Activated CD8-positive, alpha-beta memory T cell treated with anti-CD3 and anti-CD28 coated beads, Interleukin-2, amount 50 U/mL, for 24 hours (primary cell): ENCODE data around the gene POLR2F.

Source experiments
- DNase-seq: peaks from one replicate; pipeline ENCODE4 v3.0.0-alpha.2; 2020; ENCODE audit errors: extremely low read depth

POLR2F gene

DNA sequence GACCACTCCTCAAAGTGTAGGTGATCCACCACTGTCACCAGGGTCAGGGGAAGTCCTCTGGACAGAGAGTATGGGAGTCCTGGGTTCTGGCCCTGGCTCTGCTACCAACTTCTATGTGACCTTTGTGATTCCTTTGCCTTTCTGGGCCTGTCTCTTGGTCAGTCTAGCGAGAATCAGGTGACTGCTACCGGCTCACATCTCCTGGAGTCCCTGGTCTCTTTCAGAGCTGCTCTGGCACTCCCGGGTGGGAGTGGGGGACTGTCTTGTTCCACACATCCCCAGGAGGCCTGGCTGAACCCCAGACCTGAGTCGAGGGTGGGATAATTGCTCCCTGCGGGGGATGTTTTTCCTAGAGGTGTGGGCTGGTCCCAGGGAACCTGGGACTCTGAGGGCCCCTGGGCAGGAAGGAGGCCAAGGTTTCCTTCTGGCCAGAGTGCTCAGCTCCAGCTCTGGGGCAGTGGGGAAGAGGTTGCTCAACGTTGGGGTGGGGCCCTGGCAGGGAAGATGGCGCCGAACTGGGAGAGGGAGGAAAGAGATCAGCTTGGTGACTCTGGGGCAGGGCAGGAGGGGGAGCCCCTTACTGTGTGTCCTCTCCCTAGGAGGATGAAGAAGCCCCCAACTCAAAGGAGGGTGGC is 28.8 kb downstream of the POLR2F start:
- no peak for DNase-seq

GRCh38 chr22:37982938-37983859 is 29.7 kb downstream of the POLR2F start:
- DNase-seq = no peak

DNA sequence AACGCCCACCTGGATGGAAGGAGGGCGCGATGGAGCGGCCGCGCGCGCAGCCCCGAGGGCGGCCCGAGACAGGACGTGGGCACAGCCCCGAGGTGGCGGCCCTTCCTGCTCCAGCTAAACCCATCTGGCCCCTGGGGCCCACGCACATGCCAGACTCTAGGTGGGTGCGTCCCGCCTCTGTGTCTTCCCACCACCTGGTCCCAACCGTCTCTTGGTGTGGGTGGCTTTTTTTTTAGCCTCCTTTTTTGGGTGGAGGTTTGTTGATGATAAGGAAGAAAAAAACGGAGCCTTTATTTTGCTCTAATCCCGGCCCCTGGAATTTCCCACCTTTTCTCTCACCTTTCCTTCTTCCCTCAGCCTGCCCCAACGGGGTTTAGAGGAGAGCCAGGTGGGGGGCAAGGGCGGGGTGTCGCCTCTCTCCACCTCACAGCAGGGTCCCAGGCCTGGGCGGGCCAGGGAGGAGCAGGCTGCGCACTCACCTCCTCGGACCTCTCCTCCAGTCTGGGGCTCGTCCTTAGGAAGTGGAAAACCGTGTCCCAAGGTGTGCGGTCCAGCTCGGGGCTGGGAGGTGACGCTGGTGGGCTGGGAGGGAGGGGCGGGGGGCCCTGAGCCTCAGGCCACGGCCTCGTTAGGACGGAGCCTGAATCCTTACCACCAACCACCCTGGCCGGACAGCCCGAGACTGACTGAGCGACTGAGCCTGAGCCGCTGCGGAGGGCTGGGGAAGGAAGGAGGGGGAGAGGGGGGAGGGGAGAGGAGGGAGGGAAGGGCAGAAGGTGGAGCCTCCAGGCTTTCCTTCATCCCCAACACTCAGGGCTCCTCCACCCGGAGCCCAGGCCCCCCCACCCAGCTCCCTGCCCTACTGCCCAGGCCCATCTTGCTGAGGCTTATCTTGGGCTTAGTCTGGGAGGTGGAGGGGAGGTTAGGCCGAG is 30.6 kb downstream of the POLR2F start, which contains the start of gene SOX10:
TSS of gene SOX10 (minus strand) at position 696 of the 932 bp plus-strand sequence. CDS start 771 bp downstream, outside the sequence.
- DNase-seq = no peak

DNA sequence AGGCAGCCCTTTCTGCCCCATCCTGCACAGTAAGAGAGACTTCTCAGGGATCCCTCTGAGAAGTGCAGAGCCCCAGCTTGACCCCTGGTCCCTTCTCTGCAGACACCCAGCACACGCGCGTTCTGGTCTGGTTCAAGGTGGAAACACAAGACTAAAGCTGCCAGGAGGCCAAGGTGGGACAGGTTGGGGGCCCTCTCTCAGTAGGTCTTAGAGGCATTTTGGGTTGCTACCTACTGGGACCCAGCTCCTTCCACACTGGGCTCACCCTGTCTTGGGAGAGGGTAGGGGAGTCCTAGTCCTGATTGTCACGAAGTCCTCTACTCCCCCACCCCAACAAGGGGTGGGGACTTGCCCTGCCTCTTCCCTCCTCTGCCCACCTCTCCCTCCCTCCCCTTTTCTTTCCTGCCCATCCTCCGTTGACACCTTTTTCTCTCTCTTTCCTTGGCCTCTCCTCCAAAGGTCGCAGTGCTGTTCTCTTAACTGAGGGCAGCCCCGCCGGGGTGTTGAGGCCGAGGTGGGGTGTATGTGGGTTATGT is 31.6 kb downstream of the POLR2F start:
- no peak for DNase-seq

DNA sequence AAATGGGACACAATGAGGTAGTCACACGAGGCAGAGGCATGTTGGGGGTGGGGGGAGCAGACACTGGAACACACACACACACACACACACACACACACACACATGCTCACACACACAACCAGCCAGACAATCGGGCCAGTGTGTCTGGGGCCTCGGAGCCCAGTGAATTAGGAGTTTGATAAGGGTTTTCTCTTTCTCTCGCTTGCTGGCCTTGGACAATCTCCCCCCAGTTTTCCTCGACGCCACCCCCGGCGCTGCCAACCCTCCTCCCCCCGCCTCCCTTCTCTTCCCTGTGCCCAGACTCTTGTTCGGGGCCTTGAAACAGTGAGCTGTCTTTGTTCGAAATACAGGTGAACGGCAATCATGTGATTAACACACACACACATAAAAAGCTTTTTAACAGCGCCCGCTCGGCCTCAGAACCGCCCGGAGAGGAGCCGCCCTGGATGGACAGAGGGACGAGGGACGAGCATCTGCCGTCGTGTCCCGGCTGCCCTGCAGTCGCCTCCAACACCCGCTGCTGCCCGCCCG is 32.3 kb downstream of the POLR2F start:
- DNase-seq = no peak

GRCh38 chr22:37986371-37986770 is 32.9 kb downstream of the POLR2F start:
- no peak for DNase-seq

DNA sequence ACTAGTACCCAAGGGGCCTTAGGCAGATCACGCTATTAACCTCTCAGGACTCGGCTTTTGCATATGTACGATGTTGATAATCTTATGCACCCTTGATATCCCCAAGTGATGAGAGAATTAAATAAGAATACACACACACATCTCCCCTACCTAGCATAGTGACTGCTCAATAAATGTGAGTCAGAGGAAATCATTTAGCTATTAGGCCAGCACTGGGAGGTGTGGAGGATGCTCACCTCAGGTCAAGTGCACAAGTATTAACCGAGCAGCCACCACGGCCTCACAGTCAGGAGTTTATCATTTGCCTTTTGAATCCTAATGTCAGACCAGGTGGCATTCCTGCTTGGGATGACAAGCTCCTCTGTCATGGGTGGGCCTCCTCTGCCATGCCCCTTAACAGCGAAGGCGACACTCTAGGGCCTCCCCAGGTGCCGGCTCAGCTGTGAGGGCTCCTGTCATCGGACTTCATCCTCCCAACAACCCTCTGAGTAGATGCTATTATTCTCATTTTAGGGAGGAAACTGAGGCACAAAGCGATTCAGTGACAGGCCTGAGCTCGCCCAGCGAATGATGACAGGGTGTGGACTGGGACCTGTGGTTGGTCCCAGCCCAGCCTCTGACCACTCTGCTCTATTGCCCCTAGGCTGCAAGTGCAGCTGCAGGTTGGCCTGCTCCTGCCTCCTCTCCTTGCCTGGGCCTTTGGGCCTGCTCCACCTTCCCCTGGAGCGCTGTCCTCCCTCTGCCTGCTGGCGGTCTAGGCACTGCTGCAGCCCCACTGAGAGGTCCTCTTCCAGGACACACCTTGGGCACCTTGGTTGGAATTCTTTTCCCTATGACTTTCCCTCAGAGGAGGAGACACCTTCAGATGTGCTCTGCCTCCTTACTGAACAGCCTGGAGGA is 35.9 kb downstream of the POLR2F start:
- DNase-seq = no peak

DNA sequence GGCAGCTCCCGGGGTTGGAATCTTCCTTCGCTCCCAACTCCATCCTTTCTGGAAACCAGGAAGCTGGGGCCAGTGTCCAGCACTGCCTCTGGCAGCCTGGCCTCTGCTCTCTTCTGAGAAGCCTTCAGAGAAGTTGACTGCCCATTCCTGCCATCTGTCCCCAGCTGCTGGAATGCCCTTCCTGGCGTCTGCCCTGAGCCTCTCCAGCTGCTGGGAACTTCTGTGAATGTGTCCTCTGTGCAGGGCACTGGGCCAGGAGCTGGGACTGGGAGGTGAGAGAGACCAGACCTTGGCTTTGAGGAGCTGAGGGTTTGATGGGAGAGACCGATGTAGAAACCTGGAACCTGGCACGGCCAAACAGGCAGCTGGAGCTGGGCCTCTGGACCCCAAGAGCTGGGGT is 36.8 kb downstream of the POLR2F start:
- no peak for DNase-seq

DNA sequence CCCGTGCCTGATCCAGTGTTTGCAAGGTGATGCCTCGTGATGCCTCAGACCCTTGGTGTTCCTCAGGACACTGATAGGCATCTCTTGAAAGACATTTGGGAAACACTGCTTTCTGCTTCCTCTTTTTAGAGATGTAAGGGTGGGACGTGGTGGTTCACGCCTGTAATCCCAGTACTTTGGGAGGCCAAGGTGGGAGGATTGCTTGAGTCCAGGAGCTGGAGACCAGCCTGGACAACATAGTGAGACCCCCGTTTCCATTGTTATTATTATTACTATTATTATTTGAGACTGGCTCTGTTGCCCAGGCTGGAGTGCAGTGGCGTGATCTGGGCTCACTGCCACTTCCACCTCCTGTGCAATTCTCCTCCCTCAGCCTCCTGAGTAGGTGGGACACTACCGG is 37.4 kb downstream of the POLR2F start:
- DNase-seq = no peak

DNA sequence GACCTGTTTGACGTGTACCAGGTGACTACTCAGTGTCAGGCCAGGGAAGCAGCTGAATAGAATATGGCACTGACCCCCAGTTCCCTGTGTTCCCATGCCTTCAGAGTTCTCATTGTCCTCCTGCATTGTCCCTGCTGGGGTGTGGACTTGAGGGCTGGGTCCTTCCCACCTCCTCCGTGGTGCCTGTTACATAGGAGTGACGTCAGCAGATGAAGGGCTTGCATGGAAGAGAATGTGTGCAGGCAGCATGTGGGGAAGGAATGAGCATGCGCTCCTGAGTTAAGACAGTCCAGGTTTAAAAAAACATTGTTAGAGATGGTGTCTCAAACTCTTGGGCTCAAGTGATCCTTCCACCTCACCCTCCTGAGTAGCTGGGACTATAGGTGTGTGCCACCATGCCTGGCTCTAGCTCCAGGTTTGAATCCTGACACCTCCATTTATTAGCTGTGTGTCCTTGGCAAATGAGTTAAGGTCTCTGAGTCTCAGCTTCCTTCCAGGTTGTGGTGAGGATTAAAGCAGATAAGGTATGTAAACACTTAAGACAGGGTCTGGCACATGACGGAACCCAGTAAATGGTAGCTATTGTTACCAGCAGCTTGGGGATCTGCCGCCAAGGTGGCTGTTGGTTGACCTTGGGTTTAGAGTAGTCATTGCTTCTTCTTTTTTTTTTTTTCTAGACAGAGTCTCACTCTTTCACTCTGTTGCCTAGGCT is 38.4 kb downstream of the POLR2F start:
- no peak for DNase-seq

DNA sequence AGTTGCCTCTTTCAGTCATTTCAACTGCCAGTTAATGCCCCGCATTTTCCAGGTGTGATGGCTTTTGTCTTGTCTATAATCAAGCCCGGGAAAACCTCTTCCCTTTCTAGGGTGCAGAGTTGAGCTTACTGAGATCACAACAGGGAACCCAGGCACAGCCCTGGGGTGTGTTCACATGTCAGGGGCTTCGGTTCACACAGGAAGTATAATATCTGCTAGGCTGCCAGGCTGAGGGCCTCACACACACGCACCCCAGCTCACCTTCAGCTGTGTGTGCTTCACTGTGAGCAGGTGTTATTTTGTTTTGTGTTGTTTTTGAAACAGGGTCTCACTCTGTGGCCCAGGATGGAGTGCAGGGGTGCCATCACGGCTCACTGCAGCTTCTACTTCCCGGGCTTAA is 40.5 kb downstream of the POLR2F start:
- no peak for DNase-seq

DNA sequence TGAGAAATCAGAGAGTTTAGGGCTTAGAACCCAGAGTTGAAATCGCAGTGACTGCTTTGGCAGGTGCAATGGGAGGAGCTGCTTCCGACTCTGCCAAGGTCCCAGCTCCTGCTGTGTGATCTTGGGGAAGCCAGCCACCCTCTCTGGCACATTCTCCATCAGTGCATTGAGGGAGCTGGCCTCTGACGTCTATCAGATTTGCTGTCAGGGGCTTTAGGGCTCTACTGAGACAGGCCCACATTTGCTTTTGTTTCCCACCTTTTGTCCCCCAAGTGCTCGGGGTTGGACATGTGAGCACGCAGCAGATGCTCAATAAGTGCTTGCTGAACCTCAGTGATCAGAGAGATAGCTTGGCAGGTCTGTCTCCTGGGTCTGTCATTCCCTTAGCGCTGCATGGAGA is 41.5 kb downstream of the POLR2F start:
- DNase-seq = no peak

DNA sequence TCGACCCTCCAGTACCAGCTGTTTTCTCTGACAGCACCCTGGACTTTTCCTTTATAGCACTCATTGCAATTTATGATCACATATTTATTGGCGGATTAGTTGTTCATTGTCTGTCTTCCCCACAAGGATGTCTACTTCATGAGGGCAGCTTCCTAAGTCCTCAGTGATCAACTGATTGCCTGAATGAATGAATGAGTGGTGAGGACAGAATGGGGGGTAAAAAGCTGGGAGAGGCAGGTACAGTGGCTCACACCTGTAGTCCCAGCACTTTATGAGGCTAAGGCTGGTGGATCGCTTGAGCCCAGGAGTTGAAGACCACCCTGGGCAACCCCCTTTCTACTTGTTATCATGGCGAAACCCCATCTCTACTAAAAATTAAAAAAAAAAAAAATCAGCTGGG is 42.0 kb downstream of the POLR2F start:
- DNase-seq = no peak

DNA sequence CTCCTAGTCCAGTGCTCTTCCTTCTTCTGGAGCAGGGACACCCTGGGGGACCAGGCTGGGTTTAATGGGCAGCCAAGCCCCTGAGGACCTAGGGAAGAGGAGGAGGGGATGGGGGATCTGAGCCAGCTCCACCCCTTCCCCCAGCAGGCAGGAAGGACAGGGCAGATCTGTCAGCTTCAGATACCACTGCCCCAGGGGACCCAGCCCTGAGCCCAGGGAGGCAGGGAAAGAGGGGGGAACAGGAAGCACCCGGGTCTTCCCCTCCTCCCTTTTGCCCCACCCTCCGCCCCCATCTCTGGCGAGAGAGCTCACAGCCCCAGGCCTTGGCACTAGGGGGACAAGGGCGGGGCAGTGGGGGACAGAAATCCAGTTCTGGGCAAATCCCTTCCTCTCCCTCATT is 42.6 kb downstream of the POLR2F start:
- DNase-seq = no peak

- DNase-seq = no peak
Observed at GRCh38 chr22:37996515-37997246, 43.2 kb downstream of the POLR2F start.

GRCh38 chr22:37998543-37998942 is 45.0 kb downstream of the POLR2F start:
- DNase-seq = no peak

GRCh38 chr22:37999236-37999635 is 45.7 kb downstream of the POLR2F start:
- DNase-seq = no peak

DNA sequence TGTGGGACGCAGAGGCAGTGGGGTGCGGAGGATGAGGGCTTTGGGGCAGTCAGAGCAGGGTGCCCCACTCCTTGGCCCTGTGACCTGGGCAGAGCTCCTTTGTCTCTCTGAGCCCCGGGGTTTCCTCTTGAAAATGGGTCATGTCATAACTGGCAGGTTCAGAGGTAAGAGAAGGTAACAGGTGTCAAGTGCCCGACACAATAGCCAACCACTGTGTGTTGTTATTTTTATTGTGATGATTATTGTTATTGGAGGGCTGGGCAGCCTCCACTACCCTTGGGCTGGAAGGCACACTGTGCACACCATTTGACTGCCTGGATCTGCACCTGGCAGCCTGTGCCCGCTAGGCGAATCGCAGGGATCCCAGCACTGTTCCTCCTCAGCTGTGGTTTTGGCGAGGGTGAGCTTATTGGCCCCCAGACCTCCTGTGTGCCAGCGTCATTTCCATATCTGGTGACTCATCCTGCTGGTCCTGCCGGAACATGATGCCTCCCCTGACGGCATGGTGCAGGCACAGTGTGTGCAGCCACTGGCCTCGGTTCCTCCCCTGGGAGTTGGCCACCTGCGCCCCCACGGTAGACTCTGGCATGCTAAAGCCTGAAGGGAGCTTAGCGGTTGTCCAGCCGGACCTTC is 46.3 kb downstream of the POLR2F start:
- DNase-seq = no peak

DNA sequence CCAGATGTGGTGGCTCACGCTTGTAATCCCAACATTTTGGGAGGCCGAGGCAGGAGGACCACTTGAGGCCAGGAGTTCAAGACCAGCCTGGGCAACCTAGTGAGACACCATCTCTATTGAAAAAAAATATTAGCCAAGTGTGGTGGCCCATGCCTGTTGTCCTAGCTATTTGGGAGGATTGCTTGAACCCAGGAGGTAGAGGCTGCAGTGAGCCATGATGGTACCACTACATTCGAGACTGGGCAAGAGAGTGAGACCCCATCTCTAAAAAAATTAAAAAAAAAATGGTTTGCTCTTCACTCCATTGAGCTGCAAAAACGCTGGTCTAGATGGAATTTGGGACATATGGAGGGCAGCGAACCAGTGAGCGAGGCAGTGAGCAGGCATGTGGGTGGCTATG is 52.4 kb downstream of the POLR2F start:
- no peak for DNase-seq
